GM20431 (cell line): ENCODE results near the gene RND2.
"Not testable (repeated sequence)": the region's sequence is repeated elsewhere in the genome, so short reads cannot be mapped to it uniquely, and the experiment has no call there.

Source experiments
- in situ Hi-C: fragments of 300-500 bp; cut with MseI, MboI; formaldehyde crosslinking; loops from one replicate; pipeline ENCODE4 v1.15.0; 2020; ENCODE audit warnings: low sequenced_read_pairs; ENCODE audit not compliant: unreplicated experiment

Gene RND2

DNA sequence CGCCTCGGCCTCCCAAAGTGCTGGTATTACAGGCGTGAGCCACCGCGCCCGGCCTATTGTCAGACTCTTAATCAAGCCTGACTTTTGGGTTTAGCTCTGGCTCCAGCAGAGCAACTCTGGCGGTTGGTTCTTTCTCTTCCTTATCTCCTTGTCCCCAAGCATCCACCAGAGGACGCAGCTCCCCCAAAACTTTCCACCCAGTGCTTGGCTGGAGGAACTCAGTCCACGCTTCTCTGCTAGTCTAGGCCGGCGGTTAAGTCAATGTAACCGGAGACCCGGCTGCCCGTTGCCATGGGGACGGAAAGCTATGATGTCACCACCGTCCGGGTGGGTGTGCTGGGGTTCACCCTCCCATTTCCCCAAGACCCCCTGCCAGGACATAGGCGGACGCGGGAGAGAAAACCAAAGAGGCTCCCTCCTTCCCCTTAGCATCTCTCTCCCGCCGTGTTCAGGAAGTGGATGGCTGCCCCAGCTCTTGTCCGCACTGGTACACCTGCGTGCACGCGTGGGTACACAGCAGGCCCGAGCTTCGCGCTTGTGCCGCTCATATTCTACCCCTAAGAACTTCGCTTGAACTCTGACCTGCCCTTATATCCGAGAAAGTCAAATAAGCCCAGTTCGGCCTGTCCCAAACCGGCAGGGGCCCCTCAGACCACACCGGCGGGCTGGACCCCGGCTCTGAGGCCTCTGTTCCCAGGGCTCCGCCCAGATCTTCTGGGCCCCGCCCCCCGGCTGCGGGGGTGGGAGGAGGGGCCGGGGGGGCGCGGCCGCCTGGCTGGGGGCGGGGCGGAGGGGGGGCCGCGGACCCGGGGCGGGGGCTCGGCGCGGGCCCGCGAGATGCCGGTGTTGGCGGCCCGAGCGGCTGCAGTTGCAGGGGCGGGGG is at the start of gene RND2:
RND2 (plus strand) TSS at position 825 of the 883 bp plus-strand sequence. CDS start 117 bp downstream, outside the sequence.
- in situ Hi-C loops, result loop anchor here (25.0 kb wide), 1 partner anchor 313 kb away; no protein-coding TSS in a partner anchor

GRCh38 chr17:42975265-42975664 is 49.8 kb upstream of the RND2 start:
- in situ Hi-C loops, result no loop called here

GRCh38 chr17:42975701-42976100 is 49.3 kb upstream of the RND2 start:
- in situ Hi-C loops, result not testable (repeated sequence)

GRCh38 chr17:42979511-42980273 is 45.3 kb upstream of the RND2 start, which contains the start of gene PTGES3L:
TSS of gene PTGES3L (minus strand) at chr17:42980080. CDS start at chr17:42980053, 27 bp downstream.
- in situ Hi-C loops, result no loop called here

DNA sequence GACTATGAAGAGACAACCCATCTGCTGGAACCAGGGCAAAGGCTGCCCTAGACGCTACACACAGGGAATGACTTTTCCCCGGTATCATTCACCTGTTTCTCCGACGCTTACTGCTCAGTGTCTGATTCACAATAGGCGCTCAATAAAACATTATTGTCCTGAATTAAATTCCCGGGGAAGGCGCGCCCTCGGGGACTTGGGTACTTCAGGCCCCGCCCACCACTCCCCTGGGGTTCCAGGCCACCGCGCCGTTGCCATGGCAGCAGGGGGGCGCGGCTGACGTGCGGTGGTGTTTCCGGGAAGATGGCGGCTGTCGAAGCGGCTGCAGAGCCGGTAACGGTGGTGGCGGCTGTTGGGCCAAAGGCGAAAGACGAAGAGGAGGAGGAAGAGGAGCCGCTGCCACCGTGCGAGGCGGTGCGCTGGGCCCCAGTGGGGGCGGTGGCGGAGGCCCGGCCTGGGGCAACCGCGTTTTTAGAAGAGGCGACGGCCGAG is 44.7 kb upstream of the RND2 start, which contains the start of gene RUNDC1:
RUNDC1 (plus strand) TSS at position 292 of the 492 bp plus-strand sequence; CDS start at position 304, 12 bp downstream.
- in situ Hi-C loops, result no loop called here

DNA sequence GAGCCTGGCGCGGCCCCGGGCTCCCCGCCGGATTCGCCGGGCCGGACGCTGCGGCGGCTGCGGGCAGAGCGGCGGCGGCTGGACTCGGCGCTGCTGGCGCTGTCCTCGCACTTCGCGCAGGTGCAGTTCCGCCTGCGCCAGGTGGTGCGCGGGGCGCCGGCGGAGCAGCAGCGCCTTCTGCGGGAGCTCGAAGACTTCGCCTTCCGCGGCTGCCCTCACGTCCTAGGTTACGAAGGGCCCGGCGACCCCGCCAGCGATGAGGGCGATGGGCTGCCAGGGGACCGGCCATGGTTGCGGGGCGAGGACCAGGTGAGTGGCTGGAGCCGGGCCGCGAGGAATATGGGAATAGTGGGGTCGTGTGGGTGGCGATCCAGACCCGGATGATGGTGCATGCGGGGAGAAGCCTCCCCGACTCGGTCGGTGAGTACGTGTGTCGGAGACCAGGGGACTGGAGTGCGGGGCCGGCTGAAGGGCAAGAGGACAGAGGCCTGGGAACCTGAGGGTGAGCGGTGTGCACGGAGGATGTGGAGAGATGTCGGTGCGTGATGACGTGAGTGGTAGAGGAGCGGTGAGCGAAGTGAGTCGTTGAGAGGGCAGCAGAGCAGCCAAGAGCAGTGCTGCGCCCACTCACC is 44.1 kb upstream of the RND2 start:
- in situ Hi-C loops, result no loop called here

DNA sequence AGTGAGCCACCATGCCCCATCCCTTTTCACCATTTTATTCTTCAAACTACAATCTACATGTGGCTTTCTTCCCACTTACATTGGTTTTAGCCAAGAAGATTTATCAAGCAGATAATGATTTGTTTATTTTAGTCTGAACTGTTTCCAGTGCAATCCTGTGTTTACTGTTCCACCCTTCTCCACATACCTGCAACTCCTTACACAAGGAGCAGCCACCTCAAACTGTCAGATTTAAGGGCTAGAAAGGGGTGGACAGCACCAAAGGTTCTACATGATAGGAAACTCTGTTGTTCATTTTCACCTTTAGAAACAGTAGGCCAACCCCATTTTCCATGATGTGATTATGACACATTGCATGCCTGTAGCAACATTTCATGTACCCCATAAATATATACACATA is 42.8 kb upstream of the RND2 start:
- in situ Hi-C loops, result no loop called here

GRCh38 chr17:42985225-42985624 is 39.8 kb upstream of the RND2 start:
- in situ Hi-C loops, result no loop called here

DNA sequence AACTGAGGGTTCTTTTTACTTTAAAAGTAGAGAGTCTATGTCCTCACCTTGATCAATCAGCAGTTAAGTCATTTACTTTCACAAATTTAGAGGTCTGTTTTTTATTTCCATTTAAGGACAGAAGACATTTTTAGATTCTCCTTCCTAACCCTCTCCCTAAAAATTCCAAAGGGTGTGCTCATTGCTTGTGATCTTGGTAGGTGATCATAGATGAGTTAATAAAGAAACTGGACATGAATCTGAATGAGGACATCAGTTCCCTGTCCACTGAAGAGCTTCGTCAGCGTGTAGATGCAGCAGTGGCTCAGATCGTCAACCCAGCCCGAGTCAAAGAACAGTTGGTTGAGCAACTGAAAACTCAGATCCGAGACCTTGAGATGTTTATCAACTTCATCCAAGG is 35.9 kb upstream of the RND2 start:
- in situ Hi-C loops, result no loop called here

GRCh38 chr17:42989726-42990652 is 35.0 kb upstream of the RND2 start:
- in situ Hi-C loops, result no loop called here

DNA sequence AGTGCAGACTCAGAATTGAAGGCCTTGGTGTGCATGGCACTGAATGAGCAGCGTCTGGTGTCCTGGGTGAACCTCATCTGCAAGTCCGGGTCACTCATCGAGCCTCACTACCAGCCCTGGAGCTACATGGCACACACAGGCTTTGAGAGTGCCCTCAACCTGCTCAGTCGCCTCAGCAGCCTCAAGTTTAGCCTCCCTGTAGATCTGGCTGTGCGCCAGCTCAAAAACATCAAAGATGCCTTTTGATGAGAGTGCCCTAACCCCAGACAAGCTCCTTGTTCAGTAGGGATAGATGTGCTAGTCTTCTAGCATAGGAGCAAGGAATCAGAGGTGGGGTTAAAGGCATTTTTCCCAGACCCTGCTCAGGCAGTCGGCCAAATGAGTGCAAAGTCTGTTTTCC is 33.6 kb upstream of the RND2 start:
- in situ Hi-C loops, result no loop called here

GRCh38 chr17:42992872-42993271 is 32.2 kb upstream of the RND2 start:
- in situ Hi-C loops, result no loop called here

- in situ Hi-C loops, result not testable (repeated sequence)
Observed at GRCh38 chr17:42993913-42994312, 31.1 kb upstream of the RND2 start.

- in situ Hi-C loops, result no loop called here
Observed at GRCh38 chr17:42997390-42997983, 27.5 kb upstream of the RND2 start.

GRCh38 chr17:42997984-42998938 is 26.8 kb upstream of the RND2 start, which contains the start of gene RPL27:
TSS of gene RPL27 (plus strand) at chr17:42998419. CDS start at chr17:42998751, 332 bp downstream.
- in situ Hi-C loops, result no loop called here

DNA sequence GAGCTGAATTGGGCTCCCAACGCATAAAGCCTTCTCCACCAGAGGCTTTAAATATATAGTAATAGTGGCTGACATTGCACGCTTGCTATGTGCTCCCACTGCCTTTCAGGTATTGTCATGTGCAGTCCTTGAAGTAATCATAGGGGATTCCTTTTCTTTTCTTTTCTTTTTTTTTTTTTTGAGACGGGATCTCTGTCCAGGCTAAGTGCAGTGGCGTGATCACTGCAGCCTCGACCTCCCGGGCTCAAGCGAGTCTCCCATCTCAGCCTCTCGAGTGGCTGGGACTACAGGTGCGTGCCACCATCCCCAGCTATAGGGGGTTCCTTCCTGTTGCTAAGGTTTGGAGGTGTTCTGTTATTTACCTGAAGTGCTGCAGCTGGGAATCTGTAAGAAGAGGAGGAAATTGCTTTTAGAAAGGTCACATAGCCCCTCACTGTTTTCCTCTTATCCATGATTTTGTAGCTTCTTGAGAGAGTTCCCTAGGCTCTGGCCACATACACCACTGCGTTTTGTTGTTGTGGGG is 26.0 kb upstream of the RND2 start:
- in situ Hi-C loops, result no loop called here

DNA sequence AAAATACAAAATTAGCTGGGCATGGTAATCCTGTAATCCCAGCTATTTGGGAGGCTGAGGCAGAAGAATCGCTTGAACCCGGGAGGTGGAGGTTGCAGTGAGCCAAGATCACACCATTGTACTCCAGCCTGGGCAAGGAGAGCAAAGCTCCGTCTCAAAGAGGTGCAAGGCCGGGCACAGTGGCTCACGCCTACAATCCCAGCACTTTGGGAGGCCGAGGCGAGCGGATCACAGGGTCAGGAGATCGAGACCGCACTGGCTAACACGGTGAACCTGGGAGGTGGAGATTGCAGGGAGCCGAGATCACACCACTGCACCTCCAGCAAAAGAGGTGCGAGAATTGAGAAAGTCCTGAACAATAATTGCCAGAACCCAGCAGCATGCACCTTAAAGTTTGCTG is 24.1 kb upstream of the RND2 start:
- in situ Hi-C loops, result loop anchor here (25.0 kb wide), 1 partner anchor 336 kb away; no protein-coding TSS in a partner anchor
